ENCODE data around the gene NELL2.
"Not testable (repeated sequence)": the region's sequence is repeated elsewhere in the genome, so short reads cannot be mapped to it uniquely, and the experiment has no call there.

Gene NELL2

DNA sequence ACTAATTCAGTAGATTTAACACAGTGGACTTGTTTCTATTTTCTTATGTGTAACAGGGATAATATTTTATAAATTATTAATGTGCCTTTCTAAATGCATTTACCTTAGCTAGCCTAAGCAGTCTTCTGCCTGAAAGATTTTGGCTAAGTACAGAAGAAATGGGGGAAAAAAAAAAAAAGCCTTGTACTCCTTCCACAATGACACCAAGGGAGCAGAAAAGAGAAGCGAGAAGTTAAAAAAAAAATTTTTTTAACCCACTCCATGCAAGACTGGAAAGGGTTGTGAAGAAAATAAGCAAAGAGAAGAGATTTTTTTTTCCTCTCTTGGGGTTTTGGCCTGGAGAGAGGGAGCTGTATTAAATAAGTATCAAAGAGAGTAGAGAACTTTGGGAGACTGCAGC lies 28.7 kb downstream of the NELL2 start:
- DNase-seq: no peak

DNA sequence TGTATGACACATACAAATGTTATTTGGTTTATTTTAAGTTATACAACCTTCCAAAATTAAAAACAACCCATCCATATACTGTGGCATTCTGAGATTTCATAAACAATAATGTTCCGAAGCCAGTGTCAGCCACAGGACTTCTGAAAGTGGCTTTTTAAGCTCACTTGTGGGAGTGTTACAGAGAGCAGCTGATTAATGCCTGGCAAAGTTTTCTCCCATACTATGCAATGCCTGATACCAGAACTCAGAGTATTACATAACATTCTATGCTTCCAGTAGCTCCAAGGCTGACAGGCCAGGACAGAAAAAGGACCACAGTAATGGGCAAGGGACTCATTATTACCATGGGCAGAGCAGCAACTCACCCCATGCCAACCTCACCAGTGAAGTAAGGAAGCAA lies 29.3 kb downstream of the NELL2 start:
- no peak for DNase-seq

DNA sequence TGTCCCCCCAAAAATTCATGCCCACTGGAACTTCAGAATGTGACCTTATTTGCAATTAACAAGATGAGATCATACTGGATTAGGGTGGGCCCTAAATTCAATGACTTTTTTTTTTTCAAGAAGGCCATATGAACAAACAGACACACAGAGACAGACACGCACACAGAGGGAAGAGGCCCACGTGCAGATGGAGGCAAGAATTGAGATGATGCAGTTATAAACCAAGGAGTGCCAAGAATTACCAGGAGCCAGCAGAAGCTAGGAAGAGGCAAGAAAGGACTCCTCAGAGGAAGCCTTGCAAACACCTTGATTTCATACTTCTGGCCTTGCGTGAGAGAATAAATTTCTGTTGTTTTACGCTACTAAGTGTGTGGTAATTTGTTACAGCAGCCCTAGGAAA lies 33.4 kb downstream of the NELL2 start:
- no peak for DNase-seq

DNA sequence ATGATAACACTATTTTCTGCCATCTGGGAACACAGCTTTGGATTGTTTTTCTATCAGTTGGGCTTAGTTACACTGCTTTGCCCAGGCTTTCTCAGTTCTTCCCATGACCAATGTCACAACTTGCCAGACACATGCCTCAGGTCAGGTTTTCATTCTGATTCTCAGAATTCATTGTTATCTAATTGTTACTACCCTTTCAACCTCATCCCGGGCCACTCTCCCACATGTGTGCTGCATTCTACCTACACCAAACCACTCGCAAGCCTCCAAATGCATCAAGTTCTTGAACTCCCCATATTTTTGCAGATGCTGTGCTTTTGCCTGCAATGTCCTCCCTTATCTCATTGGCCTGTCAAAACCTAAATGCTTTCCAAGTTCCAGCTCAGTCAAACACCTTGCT lies 36.3 kb downstream of the NELL2 start:
- no peak for DNase-seq

DNA sequence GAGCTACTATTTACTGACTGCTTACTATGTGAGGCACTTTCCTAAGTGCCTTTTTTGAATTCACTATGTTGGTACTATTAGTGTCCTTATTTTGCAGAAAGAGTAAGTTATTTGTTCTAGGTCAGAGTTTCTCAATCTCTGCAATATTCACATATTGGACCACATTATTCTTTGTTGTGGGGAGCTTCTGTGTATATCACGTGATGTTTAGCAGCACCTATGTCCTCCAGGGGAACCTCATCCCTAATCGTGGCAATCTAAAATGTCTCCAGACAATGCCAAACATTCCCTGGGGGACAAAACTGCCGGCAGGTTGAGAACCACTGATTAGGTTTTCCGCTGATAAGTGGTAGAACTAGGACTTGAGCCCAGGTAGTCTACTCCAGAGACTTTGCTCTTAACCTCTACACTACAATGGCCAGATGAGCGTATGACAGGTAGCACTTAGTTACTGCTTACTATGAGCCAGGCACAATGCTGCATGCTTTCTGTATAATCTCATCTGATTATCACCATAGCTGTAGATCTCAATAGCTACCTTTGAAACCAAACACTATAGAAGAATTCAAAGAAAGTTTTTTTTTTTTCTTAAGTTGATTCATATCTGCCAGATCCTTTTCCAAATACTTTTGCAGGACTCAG lies 38.9 kb downstream of the NELL2 start:
- DNase-seq: no peak

DNA sequence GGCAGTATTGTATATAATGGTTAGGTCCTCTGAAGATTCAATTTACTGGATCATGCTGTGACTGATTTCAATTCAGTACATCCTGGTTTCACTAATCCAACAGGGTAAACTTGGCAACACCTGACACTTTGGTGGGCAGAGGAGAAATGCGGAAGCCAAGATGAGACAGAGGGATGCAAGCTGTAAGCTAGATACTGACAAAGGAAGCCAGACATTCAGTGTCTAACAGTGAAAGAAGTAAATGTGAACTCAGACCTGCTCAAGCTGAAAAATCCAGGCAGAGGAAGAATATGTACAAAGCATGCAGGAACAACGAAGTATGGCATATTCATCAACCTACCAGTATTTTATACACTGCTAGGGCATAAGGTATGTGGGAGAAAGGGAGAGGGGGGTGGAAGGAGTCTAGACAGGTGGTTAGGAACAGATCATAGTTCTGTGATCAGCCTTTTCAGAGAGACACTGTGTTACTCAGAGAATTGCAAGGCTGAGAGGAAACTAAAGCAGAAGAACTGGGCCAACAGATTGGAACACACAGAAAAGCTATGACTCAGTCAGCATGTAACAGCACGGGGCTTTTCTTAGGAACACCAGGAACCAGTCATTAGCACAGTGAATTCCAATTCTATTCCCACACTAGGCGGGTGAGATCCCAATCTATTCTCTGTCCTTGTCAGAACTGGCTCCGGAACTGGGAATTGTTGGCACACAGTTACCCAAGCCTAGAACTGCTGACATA lies 40.3 kb downstream of the NELL2 start:
- DNase-seq: peak; percentile 33

DNA sequence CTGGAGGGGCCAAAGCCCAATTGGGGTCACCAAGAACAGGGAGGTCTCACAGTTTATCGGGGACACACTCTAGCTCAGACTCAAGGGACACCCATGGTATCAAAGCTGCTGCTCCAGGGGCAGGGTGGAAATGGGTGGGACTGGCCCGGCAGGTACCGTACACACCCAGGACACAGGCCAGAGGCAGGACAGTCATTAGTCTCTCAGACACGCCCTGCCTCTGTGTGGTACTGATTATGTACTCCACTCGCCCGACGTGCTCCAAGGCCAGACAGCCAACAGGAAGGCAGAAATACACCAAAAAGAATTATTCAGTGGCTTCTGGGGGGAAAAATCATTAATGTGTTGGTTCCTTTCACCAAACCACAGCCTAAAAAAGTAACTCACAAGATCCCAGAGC lies 41.1 kb downstream of the NELL2 start:
- not testable (repeated sequence) for DNase-seq

DNA sequence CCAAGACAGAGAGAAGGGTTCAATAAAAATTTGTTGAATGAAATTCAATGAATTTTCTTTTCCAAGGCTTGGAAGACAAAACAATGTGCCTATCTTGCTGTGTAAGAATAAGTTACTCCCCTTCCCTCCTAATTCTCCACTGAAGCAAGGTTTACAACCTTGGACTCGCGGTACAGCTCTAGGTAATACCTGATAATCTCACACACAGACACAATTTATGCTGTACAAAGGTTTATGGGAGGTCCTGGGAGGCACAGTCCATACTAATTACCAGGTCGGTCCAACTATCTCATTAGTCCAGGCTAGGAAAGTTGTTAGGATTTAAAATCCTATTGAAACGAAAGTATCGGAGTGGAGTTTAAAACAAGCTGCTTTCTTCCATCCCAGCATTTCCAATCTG lies 42.6 kb downstream of the NELL2 start:
- no peak for DNase-seq

DNA sequence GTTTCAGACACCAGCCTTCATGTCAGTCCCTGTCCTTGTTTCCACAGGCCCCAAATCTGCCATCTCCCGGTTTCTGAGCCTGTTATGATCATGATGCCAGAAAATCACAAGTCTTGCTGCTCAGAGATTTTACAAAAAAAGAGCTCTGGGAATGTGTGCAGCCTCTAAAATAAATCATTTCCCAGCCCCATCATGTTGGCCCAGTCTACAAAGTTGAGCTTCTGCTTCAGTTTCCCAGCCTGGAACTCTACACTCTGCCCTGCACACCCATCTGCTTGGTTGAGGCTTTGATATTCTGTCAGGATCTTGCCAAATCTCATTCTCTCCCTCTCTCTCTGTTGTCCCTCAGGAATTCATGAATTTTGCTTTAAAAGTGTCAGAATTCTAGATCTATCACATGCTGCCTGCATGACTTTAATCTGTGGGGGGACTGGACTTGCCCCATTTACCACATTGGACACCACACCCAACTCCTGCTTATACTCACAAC lies 45.5 kb downstream of the NELL2 start:
- no peak for DNase-seq

DNA sequence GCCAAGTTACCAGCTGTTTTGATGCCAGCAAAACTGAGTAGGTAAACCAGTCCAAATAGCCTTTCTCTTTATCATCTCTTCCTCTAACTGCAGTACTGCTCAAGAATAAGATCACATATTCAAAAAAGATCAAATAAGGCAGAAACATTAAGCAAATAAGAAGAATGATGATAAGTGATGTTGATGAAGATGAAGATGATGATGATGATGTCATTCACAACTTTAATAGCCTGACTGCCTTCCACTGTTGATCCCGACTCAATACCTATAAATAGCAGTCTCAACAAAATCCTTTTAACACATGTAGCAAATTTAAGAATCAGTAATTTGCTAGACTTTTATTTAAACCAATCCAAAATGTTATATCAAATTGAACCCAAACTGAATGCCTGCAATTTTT lies 47.1 kb downstream of the NELL2 start:
- DNase-seq: no peak

DNA sequence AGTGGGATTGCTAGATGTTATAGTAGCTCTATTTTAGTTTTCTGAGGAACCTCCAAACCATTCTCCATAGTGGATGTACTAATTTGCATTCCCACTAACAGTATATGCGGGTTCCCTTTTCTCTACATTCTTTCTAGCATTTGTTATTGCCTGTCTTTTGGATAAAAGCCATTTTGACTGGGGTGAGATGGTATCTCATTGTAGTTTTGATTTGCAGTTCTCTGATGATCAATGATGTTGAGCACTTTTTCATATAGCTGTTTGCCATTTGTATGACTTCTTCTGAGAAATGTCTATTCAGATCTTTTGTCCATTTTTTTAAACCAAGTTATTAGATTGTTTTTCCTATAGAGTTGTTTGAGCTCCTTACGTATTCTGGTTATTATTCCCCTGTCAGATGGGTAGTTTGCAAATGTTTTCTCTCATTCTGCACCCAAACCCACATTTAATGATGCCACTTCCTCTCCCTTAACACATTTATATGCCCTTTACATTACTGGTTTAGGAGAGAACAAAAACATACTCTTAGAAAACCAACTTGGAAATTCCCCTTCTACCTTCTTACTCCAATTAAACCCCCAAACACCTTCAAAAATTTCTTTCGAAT lies 48.2 kb downstream of the NELL2 start:
- peak; percentile 65 for DNase-seq

DNA sequence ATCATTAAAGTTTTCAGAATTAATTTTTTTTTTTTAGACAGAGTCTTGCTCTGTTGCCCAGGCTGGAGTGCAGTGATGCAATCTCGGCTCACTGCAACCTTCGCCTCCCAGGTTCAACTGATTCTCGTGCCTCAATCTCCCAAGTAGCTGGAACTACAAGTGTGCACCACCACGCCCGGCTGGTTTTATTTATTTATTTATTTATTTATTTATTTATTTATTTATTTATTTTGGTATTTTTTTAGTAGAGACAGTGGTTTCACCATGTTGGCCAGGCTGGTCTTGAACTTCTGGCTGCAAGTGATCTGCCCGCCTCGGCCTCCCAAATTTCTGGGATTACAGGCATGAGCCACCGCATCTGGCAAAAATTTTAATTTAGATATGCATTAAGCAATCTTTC lies 54.4 kb downstream of the NELL2 start:
- not testable (repeated sequence) for DNase-seq

DNA sequence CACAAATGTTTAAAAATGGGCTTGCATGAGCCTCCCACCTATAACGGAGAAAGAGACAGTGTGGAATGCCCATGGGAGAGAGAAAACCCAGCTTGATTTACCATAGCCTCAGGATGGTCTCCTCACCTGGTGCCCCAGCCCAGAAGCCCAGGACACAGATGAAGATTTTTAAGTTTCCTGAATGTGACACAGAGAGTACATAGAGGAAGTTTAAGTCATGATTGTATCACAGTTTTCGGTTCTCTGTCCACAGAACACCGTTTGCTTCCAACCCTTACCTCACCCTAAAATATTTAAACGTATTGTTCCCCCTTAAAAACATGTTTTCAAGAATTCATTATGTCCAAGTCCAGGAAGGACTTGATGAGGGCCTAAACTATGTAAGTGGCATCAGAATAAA lies 56.2 kb downstream of the NELL2 start:
- no peak for DNase-seq

DNA sequence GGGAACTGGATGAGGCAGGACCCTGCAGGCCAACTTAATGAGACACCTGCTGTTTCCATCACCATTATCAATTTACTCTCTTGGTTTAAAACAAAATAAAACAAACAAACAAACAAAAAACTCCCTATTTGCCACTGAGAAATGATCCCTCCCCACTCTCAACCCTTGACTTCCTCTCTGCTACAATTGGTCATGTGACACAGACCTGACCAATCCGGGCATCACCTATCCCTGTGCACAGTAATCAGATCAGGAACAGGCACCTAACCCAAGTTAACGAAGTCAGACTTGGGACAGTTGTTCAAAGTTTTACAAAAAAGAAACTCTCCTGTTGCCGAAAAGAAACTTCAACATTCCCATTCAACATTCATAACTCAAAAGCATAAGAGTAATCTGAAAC lies 58.4 kb downstream of the NELL2 start:
- DNase-seq: no peak

DNA sequence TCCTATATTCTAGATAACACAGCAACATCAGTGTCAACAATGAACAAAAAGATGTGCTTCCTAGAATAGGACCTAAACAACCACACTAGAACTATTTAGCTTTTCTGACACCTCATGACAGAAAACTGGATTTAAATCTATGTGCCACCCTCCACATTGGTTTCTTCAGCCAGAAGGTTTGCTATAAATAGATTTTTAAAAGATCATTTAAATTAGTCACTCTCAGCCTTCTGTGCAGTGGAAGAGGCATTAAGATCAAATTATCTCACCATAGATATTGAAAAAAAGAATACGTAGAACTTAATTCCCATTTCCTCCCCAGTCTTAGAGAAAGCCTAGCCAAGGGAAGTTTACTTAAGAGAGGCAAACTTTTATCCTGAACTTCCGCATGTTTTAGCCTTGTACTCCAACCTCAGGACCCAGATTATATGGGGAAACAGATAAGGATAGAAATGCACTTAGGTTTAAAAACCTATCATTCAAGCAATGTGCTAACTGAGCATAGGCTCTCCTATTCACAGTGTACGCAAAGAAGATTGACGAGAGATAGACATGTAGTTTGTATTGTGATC lies 59.6 kb downstream of the NELL2 start:
- DNase-seq: no peak

DNA sequence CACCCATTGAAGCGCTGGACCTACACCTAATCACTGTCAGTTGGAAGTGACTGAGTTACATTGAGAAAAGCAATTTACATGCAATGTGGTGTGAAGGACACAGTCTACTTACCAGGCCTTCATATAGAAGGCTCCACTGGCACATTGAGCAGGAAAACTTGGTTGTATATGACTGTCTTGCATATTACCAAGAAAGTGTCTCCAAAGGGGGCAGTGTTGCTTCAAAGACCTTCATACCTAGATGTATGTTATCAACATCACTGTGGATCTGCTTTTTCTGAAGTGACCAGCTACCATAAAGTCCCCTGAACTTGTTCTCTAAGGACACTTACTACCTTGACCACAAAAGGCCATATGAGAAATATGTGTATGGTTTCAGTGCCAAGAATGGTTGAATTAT lies 64.1 kb downstream of the NELL2 start:
- DNase-seq: peak; percentile 79

DNA sequence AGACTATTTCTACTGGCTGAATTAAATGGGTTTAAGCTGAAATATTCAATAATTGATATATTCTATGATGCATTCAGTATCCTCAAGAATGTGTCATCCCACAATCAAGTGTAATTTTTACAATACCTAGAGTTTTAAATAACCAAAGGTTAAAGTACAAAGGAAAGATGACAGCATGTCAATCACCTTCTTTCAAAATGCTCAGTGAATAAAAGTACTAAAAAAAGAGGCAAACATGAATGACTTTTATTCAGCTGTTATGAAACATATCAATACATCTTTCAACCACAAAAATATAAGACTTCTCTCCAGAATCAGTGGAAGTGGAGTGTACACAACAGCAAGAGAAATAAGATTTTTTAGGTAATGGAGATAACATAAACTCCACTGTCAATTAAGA lies 72.0 kb downstream of the NELL2 start:
- DNase-seq: no peak

DNA sequence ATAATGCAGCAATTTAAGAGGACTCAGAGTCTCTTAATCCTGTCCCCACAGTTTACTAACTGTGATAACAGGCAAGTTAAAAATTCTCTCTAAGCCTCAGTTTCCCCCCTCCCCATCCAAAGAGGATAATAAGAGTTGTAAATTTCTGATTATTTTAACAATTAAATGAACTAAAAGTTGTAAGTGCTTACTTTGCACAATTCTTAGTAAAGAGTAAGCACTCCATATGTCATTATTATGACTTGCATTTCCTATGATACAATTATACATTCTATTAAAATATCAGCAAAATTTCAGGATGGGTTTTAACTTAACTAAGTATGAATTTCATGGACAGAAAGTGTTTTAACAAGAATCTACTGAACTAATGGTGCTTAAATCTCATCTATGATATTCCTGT lies 80.1 kb downstream of the NELL2 start:
- no peak for DNase-seq

DNA sequence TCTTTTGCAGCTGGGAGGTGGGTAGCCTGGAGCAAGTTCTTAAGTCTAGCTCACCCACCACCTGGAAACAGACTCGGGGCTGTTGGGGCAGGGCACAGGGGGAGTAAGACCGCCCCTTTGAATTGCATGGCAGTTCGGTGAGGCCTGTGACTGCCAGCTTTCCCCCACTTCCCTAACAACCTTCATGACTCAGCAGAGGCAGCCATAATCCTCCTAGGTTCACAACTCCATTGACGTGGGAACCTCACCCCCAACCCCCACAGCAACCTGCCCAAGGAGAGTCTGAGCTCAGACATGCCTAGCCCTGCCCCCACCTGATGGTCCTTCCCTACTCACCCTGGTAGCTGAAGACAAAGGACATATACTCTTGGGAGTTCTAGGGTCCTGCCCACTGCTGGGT lies 87.4 kb downstream of the NELL2 start:
- DNase-seq: no peak

DNA sequence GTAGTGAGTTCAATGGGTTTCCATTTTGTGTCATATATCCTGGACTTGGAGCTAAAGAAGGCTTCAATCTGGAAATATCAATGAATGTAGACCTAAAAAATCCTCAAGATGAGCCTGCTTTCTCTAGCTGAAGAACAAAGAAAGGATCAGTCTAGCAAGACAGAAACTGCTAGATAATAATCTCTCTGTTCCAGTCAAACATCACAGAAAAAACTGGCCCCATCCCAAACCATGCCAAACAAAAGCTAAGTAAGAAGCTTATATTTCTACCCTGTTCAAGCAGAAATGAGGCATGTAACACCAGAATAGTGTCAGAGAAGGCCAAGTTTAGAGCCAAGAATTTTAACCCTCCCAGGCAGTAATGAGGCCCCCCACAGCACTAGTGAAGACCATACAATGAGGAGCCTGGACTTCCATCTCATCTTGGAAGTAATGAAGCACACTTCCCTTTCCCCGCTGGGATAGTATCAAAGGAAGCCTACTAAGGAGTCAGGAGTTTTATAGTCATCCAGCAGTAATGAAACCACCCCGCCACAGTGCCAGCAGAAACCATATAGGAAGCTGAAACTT lies 95.8 kb downstream of the NELL2 start:
- DNase-seq: no peak

DNA sequence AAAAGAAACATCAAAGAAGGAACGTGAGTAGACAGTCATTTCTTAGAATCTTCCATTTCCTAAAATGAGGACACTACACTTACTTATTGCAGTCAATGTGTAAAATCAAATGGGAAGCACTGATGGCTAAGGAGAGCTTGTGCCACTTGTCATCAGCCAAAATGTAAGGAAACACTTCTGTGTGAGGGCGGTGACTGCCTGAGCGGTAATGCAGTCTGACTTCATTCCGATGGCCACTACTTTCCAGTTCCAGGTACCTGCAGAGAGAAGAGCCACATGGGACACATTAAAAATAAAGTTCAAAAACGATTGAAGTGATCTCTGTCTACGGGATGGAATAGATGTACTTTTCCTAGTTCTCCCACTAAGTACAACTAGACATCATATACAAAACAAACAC lies 96.3 kb downstream of the NELL2 start:
- no peak for DNase-seq

DNA sequence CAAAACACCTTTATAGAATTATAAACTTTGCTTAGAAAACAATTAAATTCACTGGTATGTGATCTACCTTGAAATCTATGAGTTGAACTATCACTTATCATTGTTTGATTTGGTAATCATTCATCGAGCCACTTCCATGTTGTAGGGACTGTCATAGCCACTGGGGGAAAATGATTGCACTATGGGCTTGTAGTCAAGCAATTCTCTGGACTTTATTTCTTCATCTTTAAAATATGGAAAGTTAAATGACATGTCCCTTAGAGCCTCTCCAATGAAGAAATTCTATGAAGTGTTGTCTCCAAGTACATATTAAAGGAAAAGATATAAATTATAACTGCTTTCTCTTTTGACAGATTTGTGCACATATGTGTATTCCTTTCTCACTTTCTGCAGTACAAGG lies 97.3 kb downstream of the NELL2 start:
- DNase-seq: no peak

DNA sequence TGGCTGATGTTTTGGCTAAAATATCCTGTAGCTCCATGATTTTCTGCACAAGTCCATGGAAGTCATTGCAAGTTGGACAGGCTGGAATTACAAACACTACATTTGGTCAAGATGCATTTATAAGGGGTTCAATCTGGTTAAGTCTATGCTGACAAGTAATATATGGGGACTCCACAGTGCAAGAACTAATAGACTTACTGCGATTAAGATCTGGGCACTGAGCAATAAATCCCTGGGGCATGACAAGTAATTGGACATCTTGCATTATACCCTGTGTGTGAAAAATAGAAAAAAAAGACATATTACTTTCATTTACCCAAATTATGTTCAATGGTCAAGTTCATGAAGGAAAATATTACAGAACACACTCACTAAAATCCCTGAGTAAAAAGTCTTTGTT lies 99.1 kb downstream of the NELL2 start:
- no peak for DNase-seq

DNA sequence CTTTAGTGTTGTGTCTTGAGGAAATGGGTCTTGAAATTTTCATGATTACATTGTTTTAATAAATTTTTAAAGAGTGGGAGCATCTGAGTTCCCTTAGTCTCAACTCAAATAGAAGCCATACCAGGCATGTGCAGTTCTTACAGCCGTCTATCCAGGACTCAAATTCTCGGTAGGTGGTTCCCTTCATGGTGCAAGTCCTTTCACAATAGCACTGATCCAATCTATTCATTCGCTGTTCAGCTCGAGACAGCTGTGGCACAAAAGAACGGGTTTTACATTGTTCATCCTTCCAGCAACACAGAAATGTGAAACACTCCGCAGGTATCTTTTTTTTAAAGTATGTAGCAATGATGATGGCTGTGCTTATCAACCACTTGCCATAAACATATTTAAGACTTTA lies 100.2 kb downstream of the NELL2 start:
- DNase-seq: no peak
